GM19238 (cell line): ENCODE measurements around the gene CNKSR3.

Experiments used
- DNase-seq: peaks from one replicate; pipeline ENCODE4 v3.0.0; 2011; ENCODE audit warnings: low spot score; ENCODE audit not compliant: insufficient read length

Gene CNKSR3

DNA sequence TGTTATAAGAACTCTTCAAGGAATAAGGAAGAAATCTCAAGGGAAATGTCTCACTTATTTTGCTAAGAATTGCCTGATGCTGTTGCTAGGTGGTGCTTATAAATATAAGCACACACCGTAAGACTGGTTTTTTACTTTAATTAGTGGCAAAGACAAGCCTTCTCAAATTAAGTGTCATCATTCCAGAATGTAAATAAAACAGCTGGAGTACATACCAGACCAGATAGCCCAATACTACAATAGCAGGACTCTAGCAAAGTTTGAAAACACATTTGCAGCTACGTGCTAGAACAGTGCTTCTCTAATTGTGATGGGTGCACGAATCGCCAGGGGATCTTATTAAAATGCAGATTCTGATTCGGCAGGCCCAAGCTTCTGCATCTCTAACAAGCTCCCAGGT lies 6.8 kb downstream of the CNKSR3 start:
- no peak for DNase-seq

DNA sequence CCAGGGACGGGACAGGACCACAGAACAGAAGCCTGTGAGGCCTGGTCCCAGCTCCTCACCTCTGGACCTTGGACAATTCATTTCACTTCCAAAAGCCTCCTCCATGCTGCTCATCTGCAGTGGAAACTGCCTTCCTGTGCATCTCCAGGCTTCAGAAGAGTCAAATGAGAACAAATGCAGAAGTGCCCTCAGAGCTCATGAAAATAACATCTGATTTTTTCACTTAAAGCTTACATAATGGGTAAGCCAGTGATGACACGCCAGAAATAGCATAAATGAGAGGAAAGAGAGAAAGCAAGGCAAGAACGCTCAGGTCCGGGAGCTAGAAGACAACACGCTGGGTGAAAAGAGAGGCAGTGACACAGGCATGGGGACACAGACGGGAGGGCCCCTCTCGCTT lies 7.9 kb downstream of the CNKSR3 start:
- DNase-seq, result no peak

DNA sequence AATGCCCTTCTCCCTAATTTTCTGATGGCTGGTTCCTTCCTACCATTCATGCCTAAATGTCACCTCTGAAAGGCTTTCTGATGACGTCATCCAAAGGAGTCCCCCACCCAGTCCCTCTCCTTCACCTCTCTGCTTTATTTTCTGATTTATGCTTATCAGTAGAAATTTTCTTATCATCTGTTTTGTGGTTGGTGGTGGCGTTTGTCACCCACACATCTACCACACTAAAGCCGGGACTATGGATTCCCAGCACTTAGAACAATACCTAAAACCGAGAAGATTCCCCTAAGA lies 9.0 kb downstream of the CNKSR3 start:
- DNase-seq, result no peak

DNA sequence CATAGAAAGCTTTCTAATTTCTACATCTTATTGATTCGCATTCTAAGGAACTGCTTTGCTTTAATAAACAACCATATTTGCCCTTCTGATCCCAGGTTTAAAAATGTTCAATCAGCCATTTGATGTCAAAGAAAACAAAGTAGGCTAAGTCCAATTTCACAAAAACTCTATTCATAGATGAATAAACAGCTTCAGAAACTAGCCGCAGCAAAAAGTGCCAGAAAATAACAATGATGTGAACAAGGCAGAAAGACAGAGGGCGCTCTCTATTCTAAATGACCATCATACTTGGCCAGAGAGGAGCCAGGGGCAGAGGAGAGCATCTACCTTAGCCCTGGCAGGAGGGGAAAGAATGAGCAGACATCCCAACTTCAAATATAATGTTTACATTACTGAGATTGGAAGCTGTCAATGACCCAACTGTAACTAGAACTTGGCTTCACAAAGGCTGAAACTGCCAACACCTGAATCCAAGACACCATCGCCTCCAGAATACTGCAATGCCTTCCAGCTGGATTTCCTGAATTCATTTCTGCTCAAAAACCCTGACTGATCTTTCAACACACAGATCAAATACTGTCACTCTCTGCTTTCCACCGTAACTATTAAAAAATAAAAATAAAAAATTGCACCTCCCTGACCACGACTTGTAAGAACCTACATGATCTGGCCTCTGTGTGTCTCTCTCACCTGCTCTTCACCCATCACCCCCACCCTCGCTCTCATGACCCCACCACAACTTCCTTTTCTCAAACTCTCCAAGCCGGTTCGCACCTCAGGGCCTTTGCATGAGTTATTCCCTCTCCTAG lies 9.5 kb downstream of the CNKSR3 start:
- DNase-seq, result no peak

DNA sequence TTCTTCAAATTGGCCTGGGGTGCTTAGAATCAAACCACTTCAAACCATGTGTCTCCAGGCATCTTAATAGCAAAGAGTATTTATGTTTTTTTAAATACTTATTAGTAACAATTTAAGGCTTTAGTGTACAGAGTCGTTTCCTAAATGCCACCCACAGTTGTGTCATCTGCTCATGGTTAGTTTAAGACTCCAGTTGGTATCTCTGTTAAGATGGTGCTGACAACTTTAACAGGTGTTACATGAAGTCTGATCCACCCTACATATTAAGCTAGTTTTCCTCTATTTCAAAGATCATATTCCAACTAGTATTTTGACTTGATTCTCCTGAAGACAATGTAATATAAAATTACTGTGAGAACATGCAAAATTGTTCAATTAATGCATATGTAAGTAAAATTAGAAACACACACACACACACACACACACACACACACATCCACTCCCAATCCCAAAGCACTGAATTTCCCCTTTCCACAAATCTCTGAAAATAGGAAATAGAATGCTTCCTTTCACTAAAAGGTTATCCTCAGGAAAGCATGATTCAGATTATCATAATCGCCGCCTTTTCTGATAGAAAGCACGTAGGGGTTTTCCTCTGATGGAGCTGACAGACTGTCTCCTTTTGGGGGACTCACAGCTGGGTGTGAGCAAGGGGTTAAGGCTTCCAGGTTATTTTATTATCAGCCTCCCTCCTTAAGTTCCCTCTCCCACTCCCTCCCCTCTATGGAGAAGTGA lies 10.5 kb downstream of the CNKSR3 start:
- DNase-seq, result no peak

DNA sequence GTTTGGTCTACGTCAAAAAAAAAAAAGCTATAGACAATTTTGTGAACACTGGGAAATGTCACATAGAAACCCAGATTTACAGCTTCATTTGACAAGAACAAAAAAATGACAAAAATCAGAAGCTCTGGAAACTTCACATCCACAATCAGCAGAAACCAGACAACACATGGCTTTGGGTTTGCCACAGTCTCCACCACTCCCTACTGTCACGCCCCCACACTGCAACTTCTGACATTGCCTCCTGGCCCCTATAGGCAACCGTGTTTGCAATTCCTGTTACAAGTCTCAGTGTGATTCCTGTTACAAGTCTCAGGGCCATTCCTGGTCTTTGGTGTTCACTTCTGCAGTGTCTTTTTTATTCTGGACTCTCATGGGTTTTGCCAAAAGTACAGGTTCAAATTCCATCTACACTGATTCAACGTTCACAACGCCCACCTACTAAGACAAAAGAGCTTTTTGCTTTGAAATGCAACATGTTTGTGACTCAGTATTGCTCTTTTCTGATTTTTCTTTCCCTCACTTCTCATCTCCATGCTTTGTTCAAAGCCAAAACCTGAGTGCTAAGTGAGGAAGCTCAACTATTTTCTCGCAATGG lies 12.0 kb downstream of the CNKSR3 start:
- DNase-seq, result no peak

DNA sequence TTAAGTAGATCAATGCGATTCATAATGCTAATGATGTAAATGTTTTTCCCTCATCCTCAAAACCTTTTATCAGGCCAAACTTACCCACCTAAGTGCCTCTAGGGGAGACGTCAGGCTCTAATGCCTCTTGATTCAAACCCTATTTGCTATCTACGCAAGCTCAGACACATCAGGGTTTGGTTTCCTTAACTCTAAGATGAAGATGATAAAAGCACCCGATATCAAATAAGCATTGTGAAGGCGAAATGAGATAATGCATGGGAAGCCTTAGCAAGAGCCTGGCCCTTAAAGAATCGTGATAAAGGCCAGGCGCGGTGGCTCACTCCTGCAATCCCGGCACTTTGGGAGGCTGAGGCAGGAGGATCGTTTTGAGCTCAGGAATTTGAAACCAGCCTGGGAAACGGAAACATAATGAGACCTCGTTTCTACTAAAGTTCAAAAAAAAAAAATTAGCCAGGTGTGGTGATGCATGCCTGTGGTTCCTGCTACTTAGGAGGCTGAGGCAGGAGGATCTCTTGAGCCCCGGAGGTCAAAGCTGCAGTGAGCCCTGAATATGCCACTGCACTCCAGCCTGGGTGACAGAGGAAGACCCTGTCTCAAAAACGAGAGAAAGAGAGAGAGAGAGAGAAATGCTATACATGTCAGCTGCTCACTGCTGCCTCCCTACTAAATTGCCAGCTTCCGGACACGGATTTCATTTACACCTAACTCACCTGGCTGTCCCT lies 13.5 kb downstream of the CNKSR3 start:
- no peak for DNase-seq

DNA sequence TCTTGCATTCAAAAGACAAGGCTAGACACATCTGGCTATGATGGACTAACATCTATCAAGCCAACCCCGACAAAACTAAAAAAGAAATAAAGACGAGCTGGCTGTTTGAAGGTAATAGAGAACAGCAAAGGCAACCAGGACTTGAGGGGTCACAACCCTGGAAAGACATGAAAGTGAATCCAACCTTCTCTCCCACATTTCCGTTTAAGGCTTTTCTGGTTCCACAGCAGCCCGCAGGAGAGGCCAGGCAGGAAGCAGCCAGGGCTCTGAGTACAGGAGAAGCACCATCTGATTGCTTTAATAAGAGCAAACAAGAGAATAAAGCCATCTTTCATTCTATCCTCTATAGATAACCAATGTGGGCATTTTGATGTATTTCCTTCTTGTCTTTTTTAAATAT lies 14.3 kb downstream of the CNKSR3 start:
- DNase-seq, result no peak

DNA sequence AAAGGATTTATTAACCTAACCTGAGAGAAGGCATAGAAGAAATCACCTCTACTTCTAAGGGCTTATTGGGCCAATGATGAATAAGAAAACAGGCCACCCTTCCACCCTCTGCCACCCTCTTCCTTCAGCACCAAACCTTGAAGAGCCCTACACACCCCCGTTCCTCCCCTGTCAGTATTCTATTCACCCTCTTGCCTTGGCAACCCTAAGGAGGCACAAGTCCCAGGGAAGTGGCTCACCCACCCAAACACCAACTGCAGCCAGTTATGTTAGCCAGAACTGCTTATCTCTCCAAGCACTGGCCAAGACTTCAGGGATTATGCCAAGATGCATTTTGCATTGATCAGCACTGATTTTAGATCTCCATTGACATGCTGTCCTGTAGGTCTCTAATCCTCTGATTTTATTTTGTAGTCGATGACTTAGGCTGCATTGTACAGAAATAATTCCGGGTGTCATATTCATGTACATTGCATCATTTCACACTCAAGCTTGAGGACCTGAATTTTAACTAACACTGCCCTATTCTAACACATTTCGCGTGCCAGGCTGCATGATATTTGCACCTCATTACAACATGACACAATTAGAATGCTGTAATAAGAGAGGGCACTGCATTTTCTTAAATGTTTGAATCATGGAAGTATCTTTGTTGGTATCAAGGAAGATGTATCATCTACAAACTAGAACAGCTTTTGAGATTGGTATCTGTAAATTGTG lies 15.7 kb downstream of the CNKSR3 start:
- DNase-seq, result no peak

DNA sequence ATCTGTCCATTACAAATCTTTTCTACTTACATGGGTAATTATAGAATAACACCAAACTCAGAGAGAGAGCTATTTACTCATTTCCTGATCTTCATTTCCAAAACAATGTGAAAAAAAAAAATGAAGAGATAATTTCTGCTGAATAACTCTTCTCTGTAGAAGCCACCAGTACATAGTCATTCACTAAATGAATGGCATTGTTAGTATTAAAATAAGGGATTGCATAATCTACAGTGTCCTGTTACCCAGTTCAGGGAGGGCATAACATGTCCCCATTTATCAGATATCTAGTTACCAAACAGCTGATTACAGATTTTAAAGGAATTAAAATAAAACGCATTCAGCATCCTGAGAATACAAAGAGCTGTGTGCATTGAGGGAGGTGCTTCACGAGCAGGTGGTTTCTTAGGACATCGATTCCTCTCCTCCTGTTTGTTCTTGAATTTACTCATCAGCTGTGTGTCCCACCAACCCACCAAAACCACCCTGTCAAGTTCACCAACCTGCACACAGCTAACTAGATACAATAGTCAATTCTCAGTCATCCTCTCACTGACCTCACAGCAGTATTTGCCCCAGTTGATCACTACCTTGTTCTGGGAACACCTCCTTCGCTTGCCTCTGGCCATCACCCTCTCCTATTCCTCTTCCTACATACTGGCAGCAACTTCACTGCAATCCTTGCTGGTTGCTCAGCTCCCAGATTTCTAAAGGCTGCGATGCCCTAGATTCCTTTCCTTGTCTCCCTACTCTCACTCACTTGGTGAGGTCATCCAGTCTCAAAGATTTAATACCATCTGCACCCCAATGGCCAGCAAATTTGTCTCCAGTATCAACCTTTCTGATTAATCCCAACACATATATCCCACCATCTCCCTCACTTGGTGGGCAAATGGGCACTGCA lies 18.7 kb downstream of the CNKSR3 start:
- DNase-seq, result no peak

DNA sequence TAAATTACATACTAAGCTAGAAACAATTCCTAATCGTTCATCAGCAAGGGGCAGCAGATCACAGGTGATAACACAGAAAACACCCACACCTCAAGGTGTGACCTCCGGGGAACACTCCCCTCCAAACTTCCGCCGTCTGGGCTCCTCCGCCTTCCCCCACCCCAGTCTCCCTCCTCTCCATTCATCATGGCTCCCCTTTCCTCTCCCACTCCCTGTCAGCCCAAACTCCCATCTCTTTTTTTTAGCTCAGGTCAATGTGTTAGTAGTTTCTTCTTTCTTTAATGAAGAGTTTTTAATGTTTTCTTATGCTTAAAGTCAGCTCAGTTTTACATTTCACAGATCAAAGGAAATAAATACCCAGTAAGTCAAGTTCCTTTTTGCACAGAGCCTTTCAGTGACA lies 20.7 kb downstream of the CNKSR3 start:
- no peak for DNase-seq

DNA sequence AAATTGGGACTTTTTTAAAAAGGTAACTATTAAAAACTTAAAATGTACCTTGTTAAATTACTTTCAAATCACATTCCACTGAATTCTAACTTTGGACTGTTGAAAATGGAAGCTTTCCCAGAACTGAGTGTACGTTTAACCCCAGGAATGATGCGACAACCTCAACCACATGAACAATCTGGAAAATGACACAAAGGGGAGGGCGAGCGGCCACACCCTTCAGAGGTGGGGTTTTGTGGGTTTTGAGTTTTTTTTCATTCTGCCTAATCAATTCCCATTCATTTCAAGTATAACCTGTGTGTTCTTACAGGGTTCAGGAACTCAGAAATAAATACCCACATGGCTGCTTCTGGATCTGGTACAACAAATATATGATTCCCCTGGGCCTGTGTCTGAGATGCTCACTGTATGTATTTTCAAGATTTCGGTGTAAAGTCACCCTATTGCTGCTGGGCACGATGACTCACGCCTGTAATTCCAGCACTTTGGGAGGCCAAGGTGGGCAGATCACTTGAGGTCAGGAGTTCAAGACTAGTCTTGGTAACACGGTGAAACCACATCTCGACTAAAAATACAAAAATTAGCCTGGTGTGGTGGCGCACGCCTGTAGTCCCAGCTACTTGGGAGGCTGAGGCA lies 21.6 kb downstream of the CNKSR3 start:
- no peak for DNase-seq

DNA sequence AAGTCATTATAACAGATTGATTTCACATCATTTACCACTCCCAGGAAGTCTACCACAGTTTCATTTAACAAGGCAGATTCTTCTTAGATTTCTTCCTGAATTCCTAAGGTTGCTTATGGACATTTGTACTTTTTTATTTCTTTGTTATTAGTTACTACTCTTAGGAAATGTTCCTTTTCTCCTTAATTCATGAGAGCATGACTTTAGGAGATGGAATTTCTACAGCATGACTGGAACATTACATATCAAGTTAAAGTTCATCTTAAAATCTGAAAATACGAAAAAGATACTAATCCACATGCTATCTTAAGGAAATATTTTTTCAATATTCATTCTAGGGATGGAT lies 22.3 kb downstream of the CNKSR3 start:
- DNase-seq, result no peak

DNA sequence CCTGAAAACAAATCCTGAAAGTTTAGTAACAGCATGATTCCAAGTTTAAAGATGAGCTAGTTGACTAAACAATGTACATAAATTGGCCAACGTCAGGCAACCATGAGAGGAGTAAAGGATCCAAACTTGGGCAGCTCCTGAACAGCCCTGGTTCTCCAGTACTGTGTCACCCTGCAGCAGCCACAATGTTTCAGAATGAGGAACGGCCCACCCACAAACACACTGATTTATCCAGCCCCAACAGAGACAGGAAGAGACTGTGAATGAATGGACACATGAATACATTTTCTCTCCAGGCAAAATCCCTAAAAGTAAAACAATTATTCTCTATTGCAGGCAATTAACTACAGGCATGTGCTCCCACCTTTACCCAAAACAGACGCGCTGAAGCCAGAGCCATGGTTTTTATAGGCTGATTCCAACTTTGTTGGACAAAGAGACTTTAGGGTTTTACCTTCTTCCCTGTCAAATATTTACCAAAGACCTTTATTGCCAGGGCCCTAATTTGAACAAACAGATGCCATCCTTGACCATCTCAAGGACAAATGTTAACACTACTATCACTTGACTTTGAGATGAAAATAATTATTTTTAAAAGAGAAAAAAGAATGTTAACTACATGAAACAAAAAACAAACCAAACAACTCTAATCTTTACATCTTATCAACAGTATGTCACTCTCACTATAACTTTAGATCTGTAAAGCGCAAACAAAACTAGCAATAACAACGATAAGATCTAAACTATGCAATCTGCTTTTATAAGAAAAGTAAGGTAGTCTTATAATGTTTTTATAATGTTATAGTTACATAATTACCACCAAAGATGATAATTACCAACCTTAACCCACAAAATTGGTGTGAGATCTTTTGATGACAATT lies 22.9 kb downstream of the CNKSR3 start:
- no peak for DNase-seq

DNA sequence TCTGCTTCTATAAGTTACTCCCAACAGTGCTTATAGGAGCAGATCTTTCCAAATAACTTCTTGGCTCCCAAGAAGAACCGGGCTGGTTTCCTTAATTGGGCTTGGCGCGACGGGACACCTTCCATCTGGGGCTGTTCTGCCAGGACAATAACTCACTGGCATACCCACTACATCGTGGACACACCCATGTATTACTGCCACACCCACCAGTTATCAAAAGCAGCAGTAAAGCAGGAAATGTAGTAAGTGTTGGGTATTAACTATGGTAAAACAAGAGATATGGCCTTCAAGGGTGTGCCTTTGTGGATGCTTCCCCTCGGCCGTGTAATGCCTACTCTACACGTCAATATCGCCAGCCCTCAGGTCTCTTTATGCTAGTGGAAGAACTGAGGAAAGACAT lies 24.7 kb downstream of the CNKSR3 start:
- no peak for DNase-seq

DNA sequence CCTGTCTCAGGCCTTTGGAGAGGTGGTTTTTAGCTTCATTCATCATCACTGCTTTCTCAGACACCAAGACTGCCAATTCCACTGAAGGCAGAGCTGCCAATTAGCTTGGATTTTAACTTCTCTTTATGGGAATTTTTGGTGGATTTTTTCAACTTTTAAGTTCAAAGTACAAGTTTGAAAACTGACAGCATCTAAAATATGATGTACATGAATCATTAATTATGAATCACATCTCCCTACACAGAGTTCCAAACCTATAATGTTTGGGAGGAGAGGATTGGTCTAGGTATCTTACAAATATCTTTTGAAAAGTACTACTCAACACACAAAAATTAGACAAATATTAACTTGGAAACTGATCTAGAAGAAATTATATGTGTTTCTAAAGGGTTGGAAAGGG lies 25.5 kb downstream of the CNKSR3 start:
- no peak for DNase-seq

DNA sequence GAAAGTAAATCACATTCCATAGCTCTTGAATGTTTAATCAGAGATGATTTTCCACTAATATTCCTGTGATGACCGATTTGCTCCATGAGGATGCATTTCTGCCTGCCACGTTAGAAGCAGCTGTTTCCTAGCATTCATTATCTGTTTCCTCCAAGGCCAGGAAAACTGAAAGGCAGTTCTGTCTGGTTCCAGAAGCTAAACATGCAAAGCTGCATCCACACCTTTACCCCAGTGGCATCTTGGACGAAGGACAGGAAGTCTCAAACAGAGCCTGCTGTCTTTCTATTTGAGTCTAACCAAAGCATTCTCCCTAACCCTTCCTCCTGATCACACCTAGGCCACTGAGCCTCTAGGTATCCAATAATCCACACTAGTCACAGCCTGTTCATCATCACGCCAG lies 27.6 kb downstream of the CNKSR3 start:
- DNase-seq, result no peak

DNA sequence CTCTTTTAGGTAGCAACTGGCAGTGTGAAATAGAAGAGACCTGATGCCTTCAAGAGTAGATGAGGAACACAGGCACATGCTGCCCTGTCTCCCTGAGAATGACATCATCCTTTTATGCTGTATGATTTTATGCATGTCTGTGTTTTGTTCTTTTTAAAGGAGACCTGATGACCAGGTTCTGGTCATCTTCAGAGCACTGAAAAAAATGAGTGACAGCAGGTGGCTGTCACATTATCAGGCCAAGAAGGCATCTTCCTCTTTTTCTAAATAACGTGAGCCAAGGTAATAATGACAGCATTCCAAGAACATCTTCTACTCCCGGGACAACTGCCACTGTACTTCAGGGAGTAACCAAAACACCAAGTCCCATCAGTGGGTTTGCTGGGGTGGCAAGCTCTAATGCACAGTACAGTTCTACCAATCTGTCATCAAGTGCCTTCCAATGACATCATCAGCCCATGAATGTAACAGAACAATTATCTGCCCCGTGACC lies 28.9 kb downstream of the CNKSR3 start:
- DNase-seq, result no peak
